GM12875 (cell line): ENCODE results near the gene AQP3.
"Not testable (repeated sequence)": the region's sequence is repeated elsewhere in the genome, so short reads cannot be mapped to it uniquely, and the experiment has no call there.

Source experiments
- H3K4me3 ChIP-seq: one replicate; pipeline ENCODE4 v1.5.1; 2011; ENCODE audit warnings: low read depth, low read length, control low read depth
- CTCF ChIP-seq: IDR thresholded peaks from 2 replicates; pipeline ENCODE4 v1.5.1; 2011; ENCODE audit warnings: low read depth, mild to moderate bottlenecking, control low read depth, inconsistent platforms, low read length, moderate library complexity, borderline replicate concordance; ENCODE audit not compliant: insufficient read depth

The AQP3 gene

GRCh38 chr9:33407061-33407460, 40.3 kb downstream of the AQP3 start:
- TF ChIP-seq CTCF, result no peak

GRCh38 chr9:33404788-33405362, 42.5 kb downstream of the AQP3 start:
- no peak for TF ChIP-seq CTCF
- no peak overlapping the region for H3K4me3 ChIP-seq

More at GRCh38 chr9:33407061-33407460, 40.3 kb downstream of the AQP3 start:
- H3K4me3 ChIP-seq, result no peak overlapping the region

GRCh38 chr9:33403941-33404787, 43.2 kb downstream of the AQP3 start:
- no peak overlapping the region for H3K4me3 ChIP-seq
- no peak for TF ChIP-seq CTCF

- H3K4me3 ChIP-seq, result not testable (repeated sequence)
These were observed 45.0 kb downstream of the AQP3 start, which contains the start of gene AQP7 for GRCh38 chr9:33402371-33402770. TSS of gene AQP7 (minus strand) at chr9:33402568. CDS start at chr9:33401262, 1,306 bp downstream.

- not testable (repeated sequence) for H3K4me3 ChIP-seq
These were observed 45.6 kb downstream of the AQP3 start for GRCh38 chr9:33401809-33402208.

GRCh38 chr9:33399047-33399446, 48.3 kb downstream of the AQP3 start:
- not testable (repeated sequence) for H3K4me3 ChIP-seq

- not testable (repeated sequence) for H3K4me3 ChIP-seq
These were observed 49.6 kb downstream of the AQP3 start for GRCh38 chr9:33397801-33398200.

GRCh38 chr9:33395159-33395879, 52.1 kb downstream of the AQP3 start:
- H3K4me3 ChIP-seq, result not testable (repeated sequence)

- not testable (repeated sequence) for H3K4me3 ChIP-seq
These were observed 53.4 kb downstream of the AQP3 start for GRCh38 chr9:33393986-33394385.

GRCh38 chr9:33393581-33393980, 53.8 kb downstream of the AQP3 start:
- no peak for TF ChIP-seq CTCF
- H3K4me3 ChIP-seq, result no peak overlapping the region

GRCh38 chr9:33392591-33393021, 54.8 kb downstream of the AQP3 start:
- H3K4me3 ChIP-seq, result not testable (repeated sequence)
